Daoy (cell line): ENCODE measurements around the gene TPM4. TPM values are rescaled to one million over a fixed set of nuclear protein-coding genes. Genes with fewer than 3 reads are reported as not detected.
A peak's percentile ranks its signal among the peaks of the same experiment; 100 is the strongest.
"Not testable (repeated sequence)": the region's sequence is repeated elsewhere in the genome, so short reads cannot be mapped to it uniquely, and the experiment has no call there.

Source experiments
- DNase-seq: peaks from one replicate; pipeline ENCODE4 v3.0.0-alpha.2; 2015; ENCODE audit warnings: low read depth
- total RNA-seq: library from RNA; depleted of rRNA; stranded (reverse); fragments of >200 nt; shearing (Covaris generic); gene quantifications from 2 replicates; pipeline ENCODE4 v1.2.3, GENCODE V29; 2014

Gene TPM4
- total RNA-seq, 1 experiment from 2014 or later, result 1,303 TPM

- DNase-seq, result no peak
Observed at GRCh38 chr19:16095071-16095571, 18.8 kb downstream of the TPM4 start.

- no peak for DNase-seq
Observed at GRCh38 chr19:16096280-16096855, 20.1 kb downstream of the TPM4 start.

GRCh38 chr19:16098416-16098768 is 22.1 kb downstream of the TPM4 start:
- DNase-seq, result no peak

GRCh38 chr19:16098821-16099220 is 22.5 kb downstream of the TPM4 start:
- DNase-seq, result no peak

GRCh38 chr19:16099314-16099965 is 23.1 kb downstream of the TPM4 start:
- DNase-seq, result not testable (repeated sequence)

GRCh38 chr19:16100524-16100923 is 24.2 kb downstream of the TPM4 start:
- no peak for DNase-seq

GRCh38 chr19:16104722-16105121 is 28.4 kb downstream of the TPM4 start:
- DNase-seq, result no peak

GRCh38 chr19:16106121-16106520 is 29.8 kb downstream of the TPM4 start:
- DNase-seq, result peak; percentile 47

- peak; percentile 100 for DNase-seq
Observed at GRCh38 chr19:16111160-16111908, 35.0 kb downstream of the TPM4 start, which contains the start of gene RAB8A. TSS of gene RAB8A (plus strand) at chr19:16111889. CDS start at chr19:16111902, 13 bp downstream.

- DNase-seq, result no peak
Observed at GRCh38 chr19:16111909-16112752, 35.8 kb downstream of the TPM4 start.

GRCh38 chr19:16112778-16113177 is 36.5 kb downstream of the TPM4 start:
- DNase-seq, result no peak

- no peak for DNase-seq
Observed at GRCh38 chr19:16113727-16114126, 37.4 kb downstream of the TPM4 start.

- DNase-seq, result no peak
Observed at GRCh38 chr19:16115301-16116039, 39.2 kb downstream of the TPM4 start.

GRCh38 chr19:16116067-16116466 is 39.8 kb downstream of the TPM4 start:
- no peak for DNase-seq

GRCh38 chr19:16117594-16118033 is 41.3 kb downstream of the TPM4 start:
- no peak for DNase-seq

- DNase-seq, result no peak
Observed at GRCh38 chr19:16118489-16119033, 42.3 kb downstream of the TPM4 start.

GRCh38 chr19:16119075-16119857 is 43.0 kb downstream of the TPM4 start:
- not testable (repeated sequence) for DNase-seq

GRCh38 chr19:16121141-16121540 is 44.8 kb downstream of the TPM4 start:
- DNase-seq, result no peak

GRCh38 chr19:16121967-16122366 is 45.7 kb downstream of the TPM4 start:
- DNase-seq, result no peak

GRCh38 chr19:16124953-16125352 is 48.7 kb downstream of the TPM4 start:
- no peak for DNase-seq
